Peyer's patch (tissue), 4 donors: ENCODE measurements around the gene HLX.

Experiments used
- POLR2A ChIP-seq, 2 donors: fragments of 450-650 bp; IDR thresholded peaks; one replicate each; pipeline ENCODE4 v1.5.1; 2017; ENCODE audit warnings: antibody characterized with exemption in 2 of 2, mild to moderate bottlenecking in 2 of 2, moderate library complexity in 2 of 2
- TF ChIP-seq, protein P1 (sequence below), 6 experiments: fragments of 450-650 bp in 4 of 6; fragments of 200-600 bp in 2 of 6; sonication (generic) in 1 of 6; IDR thresholded peaks; one replicate each; pipeline ENCODE4 v1.5.1; 2017 to 2019; ENCODE audit warnings: antibody characterized with exemption in 6 of 6, mild to moderate bottlenecking in 3 of 6, moderate library complexity in 1 of 6

DNA sequence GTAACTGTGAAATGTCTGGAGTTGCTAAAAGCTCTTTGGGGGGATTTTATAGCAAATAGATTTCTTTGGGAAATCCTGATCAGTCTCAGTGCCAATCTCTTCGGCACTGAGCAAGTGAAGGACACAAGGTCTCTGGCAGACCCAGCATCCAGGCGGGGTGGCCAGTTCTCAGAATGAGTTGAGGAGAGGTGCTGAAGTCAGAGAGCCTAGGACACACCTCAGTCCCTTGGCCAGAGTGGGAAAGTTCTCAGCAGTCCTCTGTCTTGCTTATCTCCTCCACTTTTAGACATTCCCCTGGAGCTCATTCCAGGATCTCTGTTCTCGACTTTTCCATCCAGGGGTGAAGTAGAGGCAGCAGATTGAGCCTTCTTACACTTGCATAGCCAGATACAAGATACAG is 6.7 kb downstream of the HLX start:
- TF ChIP-seq, protein P1, sequence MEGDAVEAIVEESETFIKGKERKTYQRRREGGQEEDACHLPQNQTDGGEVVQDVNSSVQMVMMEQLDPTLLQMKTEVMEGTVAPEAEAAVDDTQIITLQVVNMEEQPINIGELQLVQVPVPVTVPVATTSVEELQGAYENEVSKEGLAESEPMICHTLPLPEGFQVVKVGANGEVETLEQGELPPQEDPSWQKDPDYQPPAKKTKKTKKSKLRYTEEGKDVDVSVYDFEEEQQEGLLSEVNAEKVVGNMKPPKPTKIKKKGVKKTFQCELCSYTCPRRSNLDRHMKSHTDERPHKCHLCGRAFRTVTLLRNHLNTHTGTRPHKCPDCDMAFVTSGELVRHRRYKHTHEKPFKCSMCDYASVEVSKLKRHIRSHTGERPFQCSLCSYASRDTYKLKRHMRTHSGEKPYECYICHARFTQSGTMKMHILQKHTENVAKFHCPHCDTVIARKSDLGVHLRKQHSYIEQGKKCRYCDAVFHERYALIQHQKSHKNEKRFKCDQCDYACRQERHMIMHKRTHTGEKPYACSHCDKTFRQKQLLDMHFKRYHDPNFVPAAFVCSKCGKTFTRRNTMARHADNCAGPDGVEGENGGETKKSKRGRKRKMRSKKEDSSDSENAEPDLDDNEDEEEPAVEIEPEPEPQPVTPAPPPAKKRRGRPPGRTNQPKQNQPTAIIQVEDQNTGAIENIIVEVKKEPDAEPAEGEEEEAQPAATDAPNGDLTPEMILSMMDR (IDR thresholded peaks at IDR 0.05) = no peak
- no peak for TF ChIP-seq POLR2A (IDR thresholded peaks at IDR 0.05)
